OCI-LY3 (cell line): ENCODE data around the gene PARP12.

Experiments used
- H2AFZ ChIP-seq: fragments of 200-600, 300-600 bp; shearing (Covaris generic); 2 replicates; pipeline ENCODE4 v1.6.0; 2014; ENCODE audit warnings: antibody characterized with exemption, low read depth, low read length
- H3K27ac ChIP-seq: fragments of 200-600, 300-600 bp; sonication (generic); 2 replicates; pipeline ENCODE4 v1.5.1; 2014; ENCODE audit warnings: mild to moderate bottlenecking, low read length, moderate library complexity, mixed read lengths
- H3K27me3 ChIP-seq: fragments of 200-600, 300-600 bp; sonication (generic); 2 replicates; pipeline ENCODE4 v1.6.1; 2014; ENCODE audit warnings: low read depth, low read length, mixed read lengths
- H3K36me3 ChIP-seq: fragments of 200-600, 300-600 bp; sonication (generic); replicated peaks from 2 replicates; pipeline ENCODE3; 2014; ENCODE audit warnings: low read depth, low read length, mixed read lengths
- H3K4me1 ChIP-seq: fragments of 300-600, 200-600 bp; sonication (generic); 2 replicates; pipeline ENCODE4 v1.6.1; 2014; ENCODE audit warnings: low read length, mixed read lengths
- H3K4me2 ChIP-seq: fragments of 200-600, 300-600 bp; sonication (generic); 2 replicates; pipeline ENCODE4 v1.6.1; 2014; ENCODE audit warnings: low read length, mixed read lengths
- H3K4me3 ChIP-seq: fragments of 300-600, 200-600 bp; sonication (generic); 2 replicates; pipeline ENCODE4 v1.5.1; 2014; ENCODE audit warnings: antibody characterized with exemption, mild to moderate bottlenecking, low read length, moderate library complexity
- H3K79me2 ChIP-seq: fragments of 300-600, 200-600 bp; shearing (Covaris generic); 2 replicates; pipeline ENCODE4 v1.6.1; 2014; ENCODE audit warnings: mild to moderate bottlenecking, low read length, mixed read lengths
- H3K9ac ChIP-seq: fragments of 300-600, 200-600 bp; shearing (Covaris generic); 2 replicates; pipeline ENCODE4 v1.6.0; 2014; ENCODE audit warnings: mild to moderate bottlenecking, low read length, moderate library complexity
- H3K9me3 ChIP-seq: fragments of 200-600, 300-600 bp; shearing (Covaris generic); 2 replicates; pipeline ENCODE4 v1.6.1; 2014; ENCODE audit warnings: low read length, mixed read lengths; ENCODE audit not compliant: insufficient read depth
- H4K20me1 ChIP-seq: fragments of 200-600, 300-600 bp; sonication (generic); 2 replicates; pipeline ENCODE4 v1.6.1; 2016; ENCODE audit warnings: low read length, mixed read lengths; ENCODE audit not compliant: insufficient read depth
- EZH2phosphoT487 ChIP-seq: fragments of 200-600 bp; shearing (Covaris generic); IDR thresholded peaks from 2 replicates; pipeline ENCODE4 v1.6.1; 2018; ENCODE audit warnings: antibody characterized with exemption, mixed run types, low read depth
- TF ChIP-seq, protein P1 (sequence below): fragments of 200-600, 300-600 bp; sonication (generic); IDR thresholded peaks from 2 replicates; pipeline ENCODE4 v1.5.1; 2014; ENCODE audit warnings: antibody characterized with exemption, low read length, low read depth

Gene PARP12

GRCh38 chr7:140056431-140057142, 6.2 kb downstream of the PARP12 start:
- Histone ChIP-seq H2AFZ (no peak overlapping the region), H4K20me1 (peaks cover 19% of the 10 kb centered on the region), H3K36me3 (no peaks in the 10 kb centered on the region), H3K27me3 (peaks cover 62% of the 10 kb centered on the region), H3K9me3 (no peaks in the 10 kb centered on the region), H3K27ac (no peak overlapping the region), H3K4me3 (no peak overlapping the region), H3K4me2 (no peak overlapping the region), H3K9ac (no peak overlapping the region), H3K79me2 (no peaks in the 10 kb centered on the region), H3K4me1 (peaks cover 40% of the 10 kb centered on the region)
- no peak for TF ChIP-seq EZH2phosphoT487
- TF ChIP-seq, protein P1, sequence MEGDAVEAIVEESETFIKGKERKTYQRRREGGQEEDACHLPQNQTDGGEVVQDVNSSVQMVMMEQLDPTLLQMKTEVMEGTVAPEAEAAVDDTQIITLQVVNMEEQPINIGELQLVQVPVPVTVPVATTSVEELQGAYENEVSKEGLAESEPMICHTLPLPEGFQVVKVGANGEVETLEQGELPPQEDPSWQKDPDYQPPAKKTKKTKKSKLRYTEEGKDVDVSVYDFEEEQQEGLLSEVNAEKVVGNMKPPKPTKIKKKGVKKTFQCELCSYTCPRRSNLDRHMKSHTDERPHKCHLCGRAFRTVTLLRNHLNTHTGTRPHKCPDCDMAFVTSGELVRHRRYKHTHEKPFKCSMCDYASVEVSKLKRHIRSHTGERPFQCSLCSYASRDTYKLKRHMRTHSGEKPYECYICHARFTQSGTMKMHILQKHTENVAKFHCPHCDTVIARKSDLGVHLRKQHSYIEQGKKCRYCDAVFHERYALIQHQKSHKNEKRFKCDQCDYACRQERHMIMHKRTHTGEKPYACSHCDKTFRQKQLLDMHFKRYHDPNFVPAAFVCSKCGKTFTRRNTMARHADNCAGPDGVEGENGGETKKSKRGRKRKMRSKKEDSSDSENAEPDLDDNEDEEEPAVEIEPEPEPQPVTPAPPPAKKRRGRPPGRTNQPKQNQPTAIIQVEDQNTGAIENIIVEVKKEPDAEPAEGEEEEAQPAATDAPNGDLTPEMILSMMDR = no peak

- no peaks in the 10 kb centered on the region for H3K36me3 ChIP-seq
- no peak overlapping the region for H3K4me2 ChIP-seq
- TF ChIP-seq, protein P1 = no peak
- TF ChIP-seq EZH2phosphoT487 = no peak
- H2AFZ ChIP-seq = no peak overlapping the region
- H3K9me3 ChIP-seq = no peaks in the 10 kb centered on the region
- H3K27ac ChIP-seq = no peak overlapping the region
- H3K27me3 ChIP-seq = peaks cover 59% of the 10 kb centered on the region
- H4K20me1 ChIP-seq = peaks cover 19% of the 10 kb centered on the region
- no peak overlapping the region for H3K9ac ChIP-seq
- H3K79me2 ChIP-seq = no peaks in the 10 kb centered on the region
- peaks cover 34% of the 10 kb centered on the region for H3K4me1 ChIP-seq
- H3K4me3 ChIP-seq = no peak overlapping the region
Measured at GRCh38 chr7:140055833-140056232, 6.9 kb downstream of the PARP12 start.

- Histone ChIP-seq H3K4me3 (no peak overlapping the region), H3K4me1 (peaks cover 23% of the 10 kb centered on the region), H3K9me3 (no peaks in the 10 kb centered on the region), H3K27me3 (peaks cover 57% of the 10 kb centered on the region), H4K20me1 (peaks cover 19% of the 10 kb centered on the region), H3K9ac (no peak overlapping the region), H2AFZ (no peak overlapping the region), H3K36me3 (no peaks in the 10 kb centered on the region), H3K79me2 (no peaks in the 10 kb centered on the region), H3K27ac (no peak overlapping the region), H3K4me2 (no peak overlapping the region)
- TF ChIP-seq, protein P1 = no peak
- no peak for TF ChIP-seq EZH2phosphoT487
Measured at GRCh38 chr7:140054751-140055150, 8.0 kb downstream of the PARP12 start.

DNA sequence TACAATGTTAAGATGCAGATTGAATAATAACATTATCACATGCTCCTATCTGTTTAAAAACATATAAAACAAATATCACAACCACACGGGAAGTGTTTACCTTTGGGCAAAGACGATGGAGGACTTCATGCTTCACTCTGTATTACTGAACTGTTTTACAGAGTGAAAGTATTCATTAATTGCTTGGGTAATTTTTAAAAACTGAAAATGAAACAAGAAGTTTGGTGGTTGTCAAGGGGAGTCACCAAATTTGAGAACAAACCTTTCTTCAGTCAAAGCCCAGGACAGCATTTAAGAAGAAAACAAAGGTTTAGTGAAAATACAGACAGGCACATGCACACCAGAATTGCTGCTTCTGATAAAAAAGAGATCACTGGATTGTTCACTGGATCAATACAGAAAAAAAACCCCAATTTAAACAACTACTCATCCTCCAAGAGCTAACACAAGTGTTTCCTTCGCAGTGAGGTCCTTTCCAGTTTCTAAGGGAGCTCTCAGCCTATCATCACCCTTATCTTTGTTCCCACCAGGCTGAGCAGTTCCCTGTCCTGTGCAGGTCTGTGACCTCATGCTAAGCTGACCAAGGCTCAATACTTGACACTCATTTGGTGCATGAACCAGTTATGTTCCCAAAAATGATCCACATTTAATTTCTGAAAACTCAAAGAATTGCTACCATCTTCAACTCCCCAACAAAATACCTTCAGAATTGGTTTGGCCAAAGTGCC, 8.8 kb downstream of the PARP12 start:
- H4K20me1 ChIP-seq = peaks cover 16% of the 10 kb centered on the region

More for the DNA sequence above, 8.8 kb downstream of the PARP12 start:
- H3K27me3 ChIP-seq = peaks cover 54% of the 10 kb centered on the region
- no peaks in the 10 kb centered on the region for H3K9me3 ChIP-seq
- H3K9ac ChIP-seq = no peak overlapping the region
- H2AFZ ChIP-seq = no peak overlapping the region
- H3K4me3 ChIP-seq = peak overlapping the region; percentile 34; the same call in 1 of the 2 replicates
- H3K4me1 ChIP-seq = peaks cover 20% of the 10 kb centered on the region
- H3K27ac ChIP-seq = no peak overlapping the region
- H3K4me2 ChIP-seq = peak overlapping the region; percentile 62
- no peaks in the 10 kb centered on the region for H3K79me2 ChIP-seq
- TF ChIP-seq, protein P1 = no peak
- TF ChIP-seq EZH2phosphoT487 = no peak
- no peaks in the 10 kb centered on the region for H3K36me3 ChIP-seq
